HL-60 (cell line): Measurements from ENCODE around the gene RRM1.

Experiments used
- DNase-seq, 2 experiments: peaks; one replicate each; pipeline ENCODE4 v3.0.0-alpha.2; 2010 to 2020; ENCODE audit warnings: low read depth in 1 of 2, low spot score in 1 of 2
- H3K27ac ChIP-seq: fragments of 250-450 bp; sonication (Bioruptor Pico); replicated peaks from 2 replicates; pipeline ENCODE4 v1.5.1; 2020; ENCODE audit warnings: mild to moderate bottlenecking, moderate library complexity
- H3K27me3 ChIP-seq: fragments of 250-450 bp; sonication (Bioruptor Pico); 2 replicates; pipeline ENCODE4 v1.5.1; 2021; ENCODE audit warnings: mild to moderate bottlenecking, moderate library complexity; ENCODE audit not compliant: insufficient read depth, poor library complexity, severe bottlenecking
- H3K4me3 ChIP-seq: replicated peaks from 2 replicates; pipeline ENCODE4 v1.5.1; 2011; ENCODE audit warnings: mild to moderate bottlenecking, control low read depth, low read length; ENCODE audit not compliant: insufficient read depth
- CTCF ChIP-seq: IDR thresholded peaks from one replicate; pipeline ENCODE4 v1.5.1; 2011; ENCODE audit warnings: low read length, control low read depth, inconsistent platforms; ENCODE audit not compliant: insufficient read depth
- GABPA ChIP-seq: IDR thresholded peaks from 2 replicates; pipeline ENCODE4 v1.6.1; 2012; ENCODE audit warnings: low read depth
- POLR2AphosphoS5 ChIP-seq: IDR thresholded peaks from 2 replicates; pipeline ENCODE4 v1.6.1; 2012; ENCODE audit warnings: low read depth
- REST ChIP-seq: IDR thresholded peaks from 2 replicates; pipeline ENCODE4 v1.6.1; 2012; ENCODE audit warnings: low read depth; ENCODE audit not compliant: insufficient replicate concordance
- SPI1 ChIP-seq: IDR thresholded peaks from 2 replicates; pipeline ENCODE4 v1.6.1; 2012; ENCODE audit warnings: low read depth, mild to moderate bottlenecking, borderline replicate concordance

Gene RRM1

DNA sequence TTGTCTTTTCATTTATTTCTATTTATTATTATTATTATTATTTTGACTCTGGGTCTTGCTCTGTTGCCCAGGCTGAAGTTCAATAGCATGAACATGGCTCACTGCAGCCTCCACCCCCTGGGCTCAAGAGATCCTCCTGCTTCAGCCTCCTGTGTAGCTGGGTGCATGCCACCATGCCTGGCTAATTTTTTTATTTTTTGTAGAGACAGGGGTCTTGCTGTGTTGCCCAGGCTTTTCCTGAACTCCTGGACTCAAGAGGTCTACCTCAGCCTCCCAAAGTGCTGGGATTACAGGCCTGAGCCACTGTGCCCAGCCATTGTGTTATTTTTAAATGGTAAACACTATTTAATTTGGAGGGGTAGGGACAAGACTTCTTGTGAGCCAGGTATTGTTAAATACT, 23.3 kb upstream of the RRM1 start:
- no peaks in the 10 kb centered on the region for H3K27me3 ChIP-seq
- H3K27ac ChIP-seq = no peak overlapping the region
- DNase-seq = no peak
- H3K4me3 ChIP-seq = no peak overlapping the region
- TF ChIP-seq SPI1 = no peak
- TF ChIP-seq POLR2AphosphoS5 = no peak
- TF ChIP-seq GABPA = no peak
- TF ChIP-seq REST = no peak
- no peak for TF ChIP-seq CTCF

- H3K4me3 ChIP-seq = no peak overlapping the region
- DNase-seq = peak in 1 of 2 experiments; percentile 26
- TF ChIP-seq POLR2AphosphoS5 = no peak
- TF ChIP-seq GABPA = no peak
- TF ChIP-seq REST = no peak
- no peak for TF ChIP-seq SPI1
- TF ChIP-seq CTCF = no peak
- no peaks in the 10 kb centered on the region for H3K27me3 ChIP-seq
- no peak overlapping the region for H3K27ac ChIP-seq
Observed at GRCh38 chr11:4071914-4072313, 22.7 kb upstream of the RRM1 start.

DNA sequence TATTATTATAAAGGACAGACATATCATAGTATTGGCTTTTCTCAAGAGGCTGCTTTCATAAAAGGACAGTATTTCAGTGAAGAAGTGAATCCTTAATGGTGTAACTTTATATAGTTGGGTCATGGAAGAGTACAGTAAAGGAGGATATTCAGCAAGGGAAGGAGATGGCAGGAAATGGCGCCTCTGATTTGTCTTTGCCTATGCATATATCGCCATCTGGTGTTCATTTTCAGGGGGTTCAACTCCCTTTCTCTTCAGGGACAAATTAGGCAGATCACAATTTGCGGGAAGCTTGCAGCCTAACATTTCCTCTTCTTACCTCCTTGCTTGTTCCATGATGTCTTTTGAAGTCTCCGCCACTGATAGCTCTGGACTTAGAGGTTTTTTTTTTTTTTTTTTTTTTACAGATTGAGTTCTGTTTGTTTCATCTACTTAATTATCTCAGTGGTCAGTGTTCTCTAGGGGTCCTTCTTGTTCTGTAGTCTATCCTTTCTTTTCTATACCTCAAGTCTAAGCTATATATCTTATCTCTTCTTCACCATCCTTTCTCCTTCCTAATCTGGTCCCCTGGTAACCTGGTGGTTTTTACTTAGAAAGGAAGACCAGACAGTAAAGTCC, 21.8 kb upstream of the RRM1 start:
- no peak overlapping the region for H3K4me3 ChIP-seq
- peak in 1 of 2 experiments; percentile 76 for DNase-seq
- TF ChIP-seq CTCF (peak; percentile 78), GABPA (no peak)
- no peak overlapping the region for H3K27ac ChIP-seq
- H3K27me3 ChIP-seq = no peaks in the 10 kb centered on the region

GRCh38 chr11:4074266-4074665, 20.3 kb upstream of the RRM1 start:
- Histone ChIP-seq H3K4me3 (no peak overlapping the region), H3K27ac (no peak overlapping the region), H3K27me3 (no peaks in the 10 kb centered on the region)
- TF ChIP-seq POLR2AphosphoS5 (no peak), REST (no peak), CTCF (no peak), GABPA (no peak), SPI1 (no peak)
- DNase-seq = no peak
